Hepatocyte (in vitro differentiated cells): ENCODE data around the gene ODF2. TPM values are rescaled to one million over a fixed set of nuclear protein-coding genes. Genes with fewer than 3 reads are reported as not detected.

ENCODE experiments used
- DNase-seq: peaks from one replicate; pipeline ENCODE4 v3.0.0-alpha.2; 2016; ENCODE audit warnings: low spot score
- H2AFZ ChIP-seq: fragments of 200-600 bp; sonication (generic); 2 replicates; pipeline ENCODE4 v1.6.0; 2016; ENCODE audit warnings: antibody characterized with exemption, mild to moderate bottlenecking
- H3K27ac ChIP-seq: fragments of 200-600 bp; sonication (generic); 2 replicates; pipeline ENCODE4 v1.5.1; 2016; ENCODE audit warnings: mild to moderate bottlenecking
- H3K27me3 ChIP-seq: fragments of 200-600 bp; sonication (generic); 2 replicates; pipeline ENCODE4 v1.6.1; 2016
- H3K36me3 ChIP-seq: fragments of 200-600 bp; sonication (generic); replicated peaks from 2 replicates; pipeline ENCODE4 v1.5.1; 2016; ENCODE audit warnings: low read depth; ENCODE audit not compliant: insufficient read depth
- H3K4me1 ChIP-seq: fragments of 200-600 bp; sonication (generic); 2 replicates; pipeline ENCODE4 v1.5.1; 2016; ENCODE audit warnings: mild to moderate bottlenecking, moderate library complexity; ENCODE audit not compliant: insufficient read depth
- H3K4me2 ChIP-seq: fragments of 200-600 bp; sonication (generic); 2 replicates; pipeline ENCODE4 v1.6.0; 2016
- H3K4me3 ChIP-seq: fragments of 200-600 bp; sonication (generic); 2 replicates; pipeline ENCODE4 v1.5.1; 2016; ENCODE audit warnings: mild to moderate bottlenecking
- H3K79me2 ChIP-seq: fragments of 200-600 bp; sonication (generic); 2 replicates; pipeline ENCODE4 v1.6.0; 2017; ENCODE audit warnings: mild to moderate bottlenecking
- H3K9me2 ChIP-seq: fragments of 200-600 bp; sonication (generic); replicated peaks from 2 replicates; pipeline ENCODE4 v1.6.0; 2017; ENCODE audit warnings: mild to moderate bottlenecking; ENCODE audit not compliant: insufficient read depth
- H3K9me3 ChIP-seq: fragments of 200-600 bp; sonication (generic); 2 replicates; pipeline ENCODE4 v1.5.1; 2016; ENCODE audit warnings: low read depth, mild to moderate bottlenecking
- H4K20me1 ChIP-seq: fragments of 200-600 bp; sonication (generic); 2 replicates; pipeline ENCODE4 v1.6.0; 2016; ENCODE audit warnings: mild to moderate bottlenecking; ENCODE audit not compliant: insufficient read depth, poor library complexity, severe bottlenecking
- CTCF ChIP-seq: fragments of 200-600 bp; sonication (generic); IDR thresholded peaks from 2 replicates; pipeline ENCODE4 v1.5.1; 2016; ENCODE audit warnings: antibody characterized with exemption, mild to moderate bottlenecking; ENCODE audit not compliant: poor library complexity
- EZH2 ChIP-seq: fragments of 200-600 bp; sonication (generic); IDR thresholded peaks from 2 replicates; pipeline ENCODE4 v1.6.1; 2016; ENCODE audit warnings: antibody characterized with exemption, mild to moderate bottlenecking, borderline replicate concordance
- EZH2phosphoT487 ChIP-seq: fragments of 200-600 bp; sonication (generic); IDR thresholded peaks from one replicate; pipeline ENCODE4 v1.6.1; 2018; ENCODE audit warnings: antibody characterized with exemption, mild to moderate bottlenecking, low read depth, moderate library complexity; ENCODE audit not compliant: unreplicated experiment, severe bottlenecking
- WGBS: methylation state at CpG from one replicate; pipeline ENCODE4 v1.1.6; 2016; ENCODE audit warnings: low lambda C conversion rate; ENCODE audit errors: missing lambda C conversion rate; 5-methylcytosine and 5-hydroxymethylcytosine counted together
- polyA plus RNA-seq: library from polyadenylated mRNA; unstranded; fragments of >200 nt; fragmentation: Nextera tagmentation; extraction: Ambion mirVana; gene quantifications from 2 replicates; pipeline ENCODE4 v1.2.1, GENCODE V29; 2016
- total RNA-seq: library from RNA; depleted of rRNA; stranded (reverse); fragments of >200 nt; gene quantifications from 2 replicates; pipeline ENCODE4 v1.2.3, GENCODE V29; 2014

ODF2 gene
- total and polyA plus RNA-seq, 2 experiments from 2014 or later = 18.4 to 20.5 TPM

GRCh38 chr9:128424268-128424780 is 31.5 kb upstream of the ODF2 start:
- H3K79me2 ChIP-seq = no peaks in the 10 kb centered on the region
- no peak overlapping the region for H2AFZ ChIP-seq
- no peaks in the 10 kb centered on the region for H3K36me3 ChIP-seq
- peaks cover 7% of the 10 kb centered on the region for H3K4me1 ChIP-seq
- H3K9me3 ChIP-seq = no peaks in the 10 kb centered on the region
- H3K9me2 ChIP-seq = no peaks in the 10 kb centered on the region
- no peak overlapping the region for H3K27ac ChIP-seq
- TF ChIP-seq EZH2phosphoT487 (no peak), CTCF (no peak), EZH2 (no peak)
- H3K27me3 ChIP-seq = no peaks in the 10 kb centered on the region
- WGBS = 96% methylated on average over 15 of the region's 15 CpGs
- no peaks in the 10 kb centered on the region for H4K20me1 ChIP-seq
- no peak overlapping the region for H3K4me3 ChIP-seq
- H3K4me2 ChIP-seq = no peak overlapping the region
- DNase-seq = no peak

GRCh38 chr9:128428644-128429512 is 26.9 kb upstream of the ODF2 start:
- no peaks in the 10 kb centered on the region for H3K9me3 ChIP-seq
- H4K20me1 ChIP-seq = no peaks in the 10 kb centered on the region
- no peaks in the 10 kb centered on the region for H3K79me2 ChIP-seq
- no peak overlapping the region for H3K4me3 ChIP-seq
- H3K27ac ChIP-seq = no peak overlapping the region
- no peaks in the 10 kb centered on the region for H3K36me3 ChIP-seq
- 90% methylated on average over 22 of the region's 22 CpGs for WGBS
- no peak overlapping the region for H3K4me2 ChIP-seq
- no peak overlapping the region for H2AFZ ChIP-seq
- H3K27me3 ChIP-seq = no peaks in the 10 kb centered on the region
- H3K9me2 ChIP-seq = no peaks in the 10 kb centered on the region
- no peak for DNase-seq
- TF ChIP-seq CTCF = no peak
- TF ChIP-seq EZH2 = no peak
- no peak for TF ChIP-seq EZH2phosphoT487
- H3K4me1 ChIP-seq = no peaks in the 10 kb centered on the region

- Histone ChIP-seq H3K27ac (no peak overlapping the region), H3K36me3 (no peaks in the 10 kb centered on the region), H4K20me1 (no peaks in the 10 kb centered on the region), H3K27me3 (no peaks in the 10 kb centered on the region), H2AFZ (no peak overlapping the region), H3K4me3 (no peak overlapping the region), H3K79me2 (no peaks in the 10 kb centered on the region), H3K9me2 (no peaks in the 10 kb centered on the region), H3K9me3 (no peaks in the 10 kb centered on the region), H3K4me2 (no peak overlapping the region), H3K4me1 (no peaks in the 10 kb centered on the region)
- DNase-seq = no peak
- 96% methylated on average over 12 of the region's 13 CpGs for WGBS
- TF ChIP-seq EZH2phosphoT487 (no peak), CTCF (no peak), EZH2 (no peak)
Measured at GRCh38 chr9:128429513-128430086, 26.2 kb upstream of the ODF2 start.
